Ovary (tissue), 9 donors: Measurements from ENCODE around the gene NAT16. TPM values are rescaled to one million over a fixed set of nuclear protein-coding genes. Genes with fewer than 3 reads are reported as not detected.
A peak's percentile ranks its signal among the peaks of the same experiment; 100 is the strongest.

Experiments used
- DNase-seq, 5 donors: peaks; one replicate each; pipeline ENCODE4 v3.0.0-alpha.2; 2019 to 2020
- H3K27ac ChIP-seq, 2 donors: fragments of 200-600 bp; one replicate each; pipeline versions ENCODE4 v1.5.1 to v1.8.0; 2019 to 2022
- H3K27me3 ChIP-seq: fragments of 200-600 bp; one replicate; pipeline ENCODE4 v1.8.0; 2022
- H3K36me3 ChIP-seq: fragments of 200-600 bp; sonication (generic); one replicate; pipeline ENCODE4 v1.5.1; 2019
- H3K4me1 ChIP-seq: one replicate; pipeline ENCODE4 v1.8.1; 2013; ENCODE audit warnings: mild to moderate bottlenecking, moderate library complexity; ENCODE audit not compliant: insufficient read depth
- H3K4me3 ChIP-seq: fragments of 200-600 bp; sonication (generic); one replicate; pipeline ENCODE4 v1.5.1; 2017
- H3K9me3 ChIP-seq, 2 donors: fragments of 200-600 bp in 1 of 2; sonication (generic) in 1 of 2; one replicate each; pipeline versions ENCODE4 v1.5.1 to v1.8.1; 2013 to 2019; ENCODE audit warnings: mild to moderate bottlenecking in 1 of 2, moderate library complexity in 1 of 2
- EP300 ChIP-seq: sonication (generic); formaldehyde crosslinking; IDR thresholded peaks from one replicate; pipeline ENCODE4 v1.6.1; 2017; ENCODE audit warnings: antibody characterized with exemption
- POLR2A ChIP-seq: fragments of 450-650 bp; IDR thresholded peaks from one replicate; pipeline ENCODE4 v1.6.1; 2017; ENCODE audit warnings: antibody characterized with exemption, mild to moderate bottlenecking, moderate library complexity
- whole genome bisulfite sequencing, 3 donors: extraction: QIAGEN DNeasy Blood & Tissue Kit in 1 of 3; methylation state at CpG; one replicate each; pipeline versions ENCODE4 v1.1.5 to v1.1.7; 2013 to 2017; 5-methylcytosine and 5-hydroxymethylcytosine counted together
- intact Hi-C, 4 donors: fragments of 100-400 bp; cut with DNase I; formaldehyde crosslinking; loops; one replicate each; pipeline versions ENCODE4 v1.11.0 to v1.15.1; 2022 to 2023
- polyA plus RNA-seq, 2 donors: library from polyadenylated mRNA; stranded (reverse); fragments of 200-250 nt in 1 of 2; fragments of 350-450 nt in 1 of 2; fragmentation: Illumina TruSeq in 1 of 2; extraction: RNeasy Lipid Tissue Mini Kit (QIAGEN cat#74804) in 1 of 2; gene quantifications; one replicate each; pipeline ENCODE4 v1.2.3, GENCODE V29; 2013 to 2014
- total RNA-seq, 7 donors: library from RNA; depleted of rRNA in 2 of 7; stranded (reverse); fragments of >200 nt in 2 of 7; fragmentation: NEBNext Ultra II Directional in 3 of 7; extraction: Animal tissue kit (Norgen Biotek cat#: 25700) in 3 of 7; gene quantifications; one replicate each; pipeline versions ENCODE4 v1.1.0 to v1.2.4, GENCODE V29; 2016 to 2023
- TF ChIP-seq, protein P1 (sequence below), 3 donors: fragments of 450-650 bp in 2 of 3; fragments of 200-600 bp in 1 of 3; IDR thresholded peaks; one replicate each; pipeline versions ENCODE4 v1.5.1 to v1.8.0; 2016 to 2022; ENCODE audit warnings: antibody characterized with exemption in 3 of 3, mild to moderate bottlenecking in 1 of 3
- donor health status: DM: no; HTN: no; CAD: no; lungs with moderate emphysema.
- donor health status: DM: no; HTN: no; CAD: no.
- donor health status: Bipolar disorder and iron deficiency.
- donor health status: DM: yes; HTN: yes; CAD: no.
- donor health status: DM: no; HTN: no; CAD: no.
- donor health status: DM: yes; HTN: yes; CAD: no.

The NAT16 gene
- total and polyA plus RNA-seq, 9 donors = not detected

DNA sequence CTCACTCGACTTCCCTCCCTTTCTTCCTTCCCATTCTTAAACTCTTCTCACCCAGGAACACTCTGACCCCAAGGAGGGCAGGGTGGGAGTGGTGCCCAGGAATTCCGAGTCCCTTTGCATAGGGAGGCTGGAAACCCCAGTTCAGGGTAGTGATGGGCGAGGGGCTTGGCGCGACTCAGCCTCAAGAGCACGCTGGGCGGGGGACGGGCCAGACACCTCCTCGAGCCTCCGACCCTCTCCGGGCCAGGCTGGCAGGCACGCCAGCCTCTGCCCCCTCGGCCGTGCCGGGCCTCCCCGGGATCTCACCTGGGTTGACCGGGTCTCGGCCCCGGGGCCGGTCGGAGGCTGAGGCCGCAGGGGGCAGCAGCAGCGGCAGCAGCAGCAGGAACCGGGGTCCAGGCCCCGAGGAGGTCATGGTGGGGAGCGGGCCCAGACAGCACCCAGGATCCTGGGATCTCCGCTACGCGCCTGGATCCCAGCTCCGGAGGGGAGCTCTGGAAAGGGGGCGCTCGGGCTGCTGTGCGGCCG, 36.8 kb upstream of the NAT16 start:
- 0 to 1% (median 1%) methylated on average over 26 to 34 of the region's 34 CpGs for WGBS, 3 donors
- intact Hi-C loops = no loop called here
- no peak for TF ChIP-seq POLR2A
- TF ChIP-seq, protein P1, sequence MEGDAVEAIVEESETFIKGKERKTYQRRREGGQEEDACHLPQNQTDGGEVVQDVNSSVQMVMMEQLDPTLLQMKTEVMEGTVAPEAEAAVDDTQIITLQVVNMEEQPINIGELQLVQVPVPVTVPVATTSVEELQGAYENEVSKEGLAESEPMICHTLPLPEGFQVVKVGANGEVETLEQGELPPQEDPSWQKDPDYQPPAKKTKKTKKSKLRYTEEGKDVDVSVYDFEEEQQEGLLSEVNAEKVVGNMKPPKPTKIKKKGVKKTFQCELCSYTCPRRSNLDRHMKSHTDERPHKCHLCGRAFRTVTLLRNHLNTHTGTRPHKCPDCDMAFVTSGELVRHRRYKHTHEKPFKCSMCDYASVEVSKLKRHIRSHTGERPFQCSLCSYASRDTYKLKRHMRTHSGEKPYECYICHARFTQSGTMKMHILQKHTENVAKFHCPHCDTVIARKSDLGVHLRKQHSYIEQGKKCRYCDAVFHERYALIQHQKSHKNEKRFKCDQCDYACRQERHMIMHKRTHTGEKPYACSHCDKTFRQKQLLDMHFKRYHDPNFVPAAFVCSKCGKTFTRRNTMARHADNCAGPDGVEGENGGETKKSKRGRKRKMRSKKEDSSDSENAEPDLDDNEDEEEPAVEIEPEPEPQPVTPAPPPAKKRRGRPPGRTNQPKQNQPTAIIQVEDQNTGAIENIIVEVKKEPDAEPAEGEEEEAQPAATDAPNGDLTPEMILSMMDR (IDR thresholded peaks at IDR 0.05) = no peak
- TF ChIP-seq EP300 = no peak
- H3K36me3 ChIP-seq = no peaks in the 10 kb centered on the region
- peak overlapping the region; percentile 22 to 85 for H3K27ac ChIP-seq
- peak overlapping the region; percentile 86 for H3K4me3 ChIP-seq
- peaks cover 12% of the 10 kb centered on the region for H3K4me1 ChIP-seq
- peak in 3 of 5 donors; percentile 23 to 58 (median 46) for DNase-seq
- H3K9me3 ChIP-seq = no peaks in the 10 kb centered on the region
- H3K27me3 ChIP-seq = no peaks in the 10 kb centered on the region

DNA sequence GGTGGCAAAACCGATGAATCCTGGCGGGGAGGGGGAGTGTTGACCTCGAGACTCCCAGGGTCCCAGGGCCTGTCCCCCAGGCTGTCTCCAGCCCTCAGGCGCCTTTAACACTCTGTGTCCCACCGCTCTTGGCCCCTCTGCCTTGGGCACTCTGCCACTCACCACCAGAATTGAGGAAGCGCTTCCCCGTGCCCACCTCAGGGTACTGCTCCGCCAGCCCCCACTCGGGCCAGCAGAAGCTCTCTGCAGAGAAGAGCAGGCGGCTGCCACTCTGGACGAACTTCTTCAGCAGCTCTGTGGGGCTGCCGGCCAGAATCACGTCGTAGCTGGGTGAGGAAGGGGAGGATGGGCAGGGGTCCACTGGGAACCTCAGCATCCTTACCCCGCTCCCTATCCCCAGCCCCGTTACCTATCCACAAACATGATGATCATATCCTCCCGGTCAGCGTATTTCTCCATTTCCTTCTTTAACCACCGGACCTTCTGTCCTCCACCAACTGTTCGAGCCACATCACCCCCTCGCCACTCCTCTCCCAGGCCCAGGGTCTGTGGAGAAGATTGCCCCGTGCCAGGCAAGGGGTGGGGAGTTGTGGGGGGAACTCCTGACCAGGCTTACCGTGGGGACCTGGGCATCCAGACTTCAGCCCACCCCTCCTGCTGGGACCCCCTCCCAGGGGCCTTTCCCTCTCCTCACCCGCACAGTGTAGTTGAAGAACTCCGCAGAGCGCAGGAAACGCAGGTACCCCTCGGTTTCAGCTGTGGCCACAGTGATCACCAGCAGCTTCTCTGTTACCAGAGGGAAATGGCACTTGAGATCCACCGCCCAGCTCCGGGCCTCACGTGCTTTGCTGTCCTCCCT, 36.1 kb upstream of the NAT16 start:
- DNase-seq = no peak
- 60 to 64% (median 63%) methylated on average over 31 of the region's 31 CpGs for WGBS, 3 donors
- Histone ChIP-seq H3K4me1 (peaks cover 12% of the 10 kb centered on the region), H3K36me3 (no peaks in the 10 kb centered on the region), H3K27ac (no peak overlapping the region), H3K9me3 (no peaks in the 10 kb centered on the region), H3K27me3 (no peaks in the 10 kb centered on the region), H3K4me3 (peak overlapping the region; percentile 86)
- TF ChIP-seq, protein P1 (IDR thresholded peaks at IDR 0.05) = no peak
- TF ChIP-seq POLR2A = no peak
- TF ChIP-seq EP300 = no peak
- intact Hi-C loops = no loop called here

DNA sequence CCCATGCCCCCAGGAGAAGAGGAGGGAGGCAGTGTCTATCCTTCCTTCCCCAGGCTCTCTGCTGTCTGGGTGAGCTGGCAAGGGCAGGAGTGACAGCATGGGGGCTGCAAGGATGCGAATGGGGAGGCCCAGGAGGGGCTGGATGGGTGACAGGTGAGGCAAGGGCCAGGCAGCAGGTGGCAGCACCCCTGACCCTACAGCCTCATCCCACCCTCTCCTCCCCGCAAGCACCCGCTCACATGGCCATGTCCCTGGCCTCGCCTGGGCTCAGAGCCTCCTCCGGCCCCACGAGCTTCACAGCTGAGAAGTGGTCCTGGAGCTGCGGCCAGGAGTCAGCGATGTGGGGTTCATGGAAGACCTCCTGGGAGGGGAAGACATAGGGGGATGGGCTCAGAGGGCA, 31.9 kb upstream of the NAT16 start:
- TF ChIP-seq, protein P1 (IDR thresholded peaks at IDR 0.05) = no peak
- TF ChIP-seq EP300 = no peak
- no peak for TF ChIP-seq POLR2A
- Histone ChIP-seq H3K4me1 (peaks cover 6% of the 10 kb centered on the region), H3K36me3 (no peaks in the 10 kb centered on the region), H3K27ac (no peak overlapping the region), H3K27me3 (no peaks in the 10 kb centered on the region), H3K4me3 (no peak overlapping the region), H3K9me3 (no peaks in the 10 kb centered on the region)
- intact Hi-C loops = no loop called here
- 84 to 91% (median 90%) methylated on average over 6 to 8 of the region's 8 CpGs for WGBS, 3 donors
- DNase-seq = no peak

DNA sequence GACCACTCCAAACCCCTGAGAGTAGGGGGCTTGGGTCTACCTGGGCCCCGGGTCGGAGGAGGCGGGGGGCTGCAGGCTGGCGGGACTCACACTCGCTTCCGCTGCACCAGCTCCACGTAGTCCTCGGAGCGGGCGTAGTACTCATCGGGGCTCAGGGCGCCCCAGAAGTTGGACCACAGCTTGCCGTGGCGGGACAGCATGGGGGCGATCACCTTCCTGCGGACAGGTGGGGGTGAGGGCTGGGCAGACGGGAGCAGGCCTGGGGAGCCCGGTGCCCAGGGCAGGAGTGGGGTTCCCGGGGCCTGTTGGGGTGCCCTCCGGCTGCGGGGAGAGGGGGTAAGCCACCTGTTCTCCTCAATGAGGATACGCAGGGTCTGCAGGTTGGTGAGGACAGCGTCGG, 31.4 kb upstream of the NAT16 start:
- intact Hi-C loops = no loop called here
- H3K36me3 ChIP-seq = no peaks in the 10 kb centered on the region
- DNase-seq = no peak
- WGBS, 3 donors = 94 to 96% (median 94%) methylated on average over 24 of the region's 24 CpGs
- no peaks in the 10 kb centered on the region for H3K9me3 ChIP-seq
- TF ChIP-seq POLR2A = no peak
- TF ChIP-seq EP300 = no peak
- TF ChIP-seq, protein P1 (IDR thresholded peaks at IDR 0.05) = no peak
- no peak overlapping the region for H3K27ac ChIP-seq
- H3K4me1 ChIP-seq = peaks cover 2% of the 10 kb centered on the region
- H3K4me3 ChIP-seq = no peak overlapping the region
- no peaks in the 10 kb centered on the region for H3K27me3 ChIP-seq
